ENCODE data around the gene OR8A1.
"Not testable (repeated sequence)": the region's sequence is repeated elsewhere in the genome, so short reads cannot be mapped to it uniquely, and the experiment has no call there.

OR8A1 gene

DNA sequence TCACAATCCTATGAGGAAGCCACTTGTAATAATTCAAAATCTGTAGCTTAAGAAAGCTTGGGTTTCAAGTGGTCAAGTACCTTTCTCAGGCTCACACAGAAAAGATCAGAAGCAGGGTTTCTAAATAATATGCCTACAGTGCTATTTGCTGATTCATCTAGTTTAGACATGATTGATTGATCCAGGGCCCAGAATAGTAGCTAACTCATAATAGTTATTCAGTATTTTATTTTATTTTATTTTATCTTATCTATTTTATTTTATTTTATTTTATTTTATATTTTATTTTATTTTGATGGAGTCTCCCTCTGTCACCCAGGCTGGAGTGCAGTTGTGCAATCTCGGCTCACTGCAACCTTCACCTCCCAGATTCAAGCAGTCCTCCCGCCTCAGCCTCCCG lies 25.5 kb downstream of the OR8A1 start:
- no peak for DNase-seq
- no peak for ATAC-seq

- no peak for DNase-seq
- ATAC-seq = no peak
Observed at GRCh38 chr11:124597626-124598025, 27.8 kb downstream of the OR8A1 start.

DNA sequence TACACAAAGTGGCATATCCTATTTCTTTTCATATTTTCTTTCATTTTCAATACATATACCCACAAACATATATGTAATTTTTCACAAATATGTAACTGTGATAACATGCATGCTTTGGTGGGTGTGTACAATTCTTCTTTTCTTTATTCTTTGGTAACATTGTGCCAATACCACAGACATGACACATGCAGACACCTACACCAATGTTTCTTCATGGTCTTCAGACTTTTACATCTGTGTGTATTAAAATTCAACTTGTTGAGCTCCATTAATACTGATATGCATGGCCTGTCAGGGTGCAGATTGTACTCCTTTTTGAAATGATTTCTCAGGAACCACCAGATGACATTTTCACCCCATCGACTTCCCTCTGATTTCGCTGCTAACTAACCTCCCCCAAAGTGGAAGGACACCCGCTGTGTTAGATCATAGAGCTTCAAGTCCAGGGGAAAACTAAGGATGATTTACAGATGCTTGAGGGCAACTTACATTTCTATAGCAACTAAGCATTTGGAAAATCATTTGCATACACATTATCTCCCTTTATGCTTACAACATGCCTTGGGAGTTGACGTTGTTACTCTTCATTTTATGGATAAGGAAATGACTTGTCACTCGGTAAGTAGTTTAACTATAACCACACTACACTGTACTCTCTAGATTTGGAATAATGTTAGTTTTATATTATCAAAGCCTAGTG lies 31.0 kb downstream of the OR8A1 start:
- DNase-seq (no peak), ATAC-seq (no peak)

- ATAC-seq (peak; percentile 43), DNase-seq (no peak)
Observed at GRCh38 chr11:124602193-124602592, 32.4 kb downstream of the OR8A1 start.

DNA sequence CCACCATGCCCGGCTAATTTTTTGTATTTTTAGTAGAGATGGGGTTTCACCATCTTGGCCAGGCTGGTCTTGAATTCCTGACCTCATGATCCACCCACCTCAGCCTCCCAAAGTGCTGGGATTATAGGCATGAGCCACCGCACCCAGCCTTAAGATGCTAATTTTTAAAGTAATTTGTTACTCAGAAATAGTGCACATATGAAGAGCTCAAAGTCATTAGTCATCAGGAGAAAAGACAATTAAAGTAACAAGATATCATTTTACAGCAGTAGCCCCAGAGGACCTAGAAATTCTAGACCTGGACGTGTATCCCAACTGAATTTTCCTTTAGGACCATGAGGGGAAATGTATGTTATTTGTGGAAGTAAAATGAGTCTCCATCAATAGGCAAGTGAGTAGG lies 32.9 kb downstream of the OR8A1 start:
- ATAC-seq, DNase-seq: not testable (repeated sequence)

GRCh38 chr11:124605719-124606118 lies 35.9 kb downstream of the OR8A1 start:
- no peak for DNase-seq
- ATAC-seq = no peak

DNA sequence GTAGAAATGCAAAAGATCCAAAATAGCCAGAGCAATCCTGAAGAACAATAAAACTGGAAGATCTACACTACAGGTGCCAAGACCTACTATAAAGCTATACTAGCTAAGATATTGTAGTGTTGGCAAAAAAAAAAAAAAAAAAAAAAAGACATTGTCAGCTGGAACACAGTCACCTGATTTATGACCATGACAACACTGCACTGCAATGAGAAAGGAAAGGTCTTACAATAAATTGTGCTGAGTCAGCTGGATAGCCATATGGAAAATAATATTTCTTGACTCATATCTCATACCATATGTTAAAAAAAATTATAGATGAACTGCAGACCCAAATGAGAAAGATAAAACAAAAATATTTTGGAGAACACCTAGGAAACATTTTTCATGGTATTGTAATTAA lies 38.4 kb downstream of the OR8A1 start:
- DNase-seq (no peak), ATAC-seq (no peak)

DNA sequence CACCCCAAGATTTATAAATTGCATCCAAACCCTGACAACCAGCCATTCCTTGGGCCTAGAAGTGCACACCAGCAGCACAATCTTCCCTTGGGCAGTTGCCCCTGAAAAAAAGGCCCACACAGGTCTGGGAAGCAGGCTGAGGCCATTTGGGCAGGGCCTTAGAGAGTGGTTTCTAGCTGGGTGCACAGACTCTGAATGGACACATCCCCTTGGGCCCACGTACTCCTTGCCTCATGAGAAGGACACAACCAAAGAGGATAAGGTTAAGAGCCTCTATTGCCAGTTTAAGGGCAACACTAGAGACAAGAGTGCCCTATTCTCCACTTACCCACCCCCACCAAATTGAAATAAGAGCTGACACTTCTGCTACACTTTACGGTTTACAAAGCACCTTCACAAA lies 40.5 kb downstream of the OR8A1 start:
- ATAC-seq = no peak
- DNase-seq = no peak

DNA sequence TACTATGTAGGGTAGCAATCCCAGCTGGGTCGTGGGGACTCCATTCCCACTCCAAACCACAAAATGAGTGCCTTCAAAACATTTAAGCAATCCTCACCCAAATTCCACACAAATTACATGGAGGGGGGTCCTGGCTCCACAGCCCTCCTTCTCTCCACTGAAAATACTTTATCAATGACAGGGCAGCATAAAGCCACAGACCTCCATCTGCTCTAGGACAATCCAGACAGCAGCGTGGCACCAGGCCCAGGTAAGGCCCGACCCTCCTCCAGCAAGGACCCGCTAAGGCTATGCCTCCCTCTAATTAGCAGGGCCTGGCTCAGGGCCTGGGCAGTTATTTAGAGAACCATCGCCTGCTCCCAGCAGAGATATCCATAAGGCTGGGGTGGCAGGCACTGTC lies 41.3 kb downstream of the OR8A1 start, which contains the start of gene PANX3:
Gene PANX3, plus strand, starts transcription at position 365 of the 400 bp plus-strand sequence. CDS start 129 bp downstream, outside the sequence.
- ATAC-seq = no peak
- no peak for DNase-seq

DNA sequence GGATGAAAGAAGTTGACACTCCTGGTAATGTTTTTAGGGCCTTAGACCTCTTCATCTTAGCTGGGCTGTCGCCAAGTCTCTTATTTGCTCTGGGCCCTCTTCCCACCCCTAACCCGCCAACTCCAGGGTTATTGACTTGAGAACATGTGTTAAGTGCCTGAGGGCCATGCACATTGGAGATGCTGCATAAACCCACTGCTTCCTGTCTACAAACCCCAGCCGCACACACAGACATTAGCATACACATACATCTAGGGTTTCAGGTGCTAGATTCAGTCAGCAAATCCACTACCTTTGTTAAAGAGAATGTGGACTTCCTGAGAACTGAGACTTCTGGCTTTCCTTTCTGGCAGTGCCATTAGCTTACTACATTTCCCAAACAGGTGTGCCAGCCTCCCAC lies 42.2 kb downstream of the OR8A1 start:
- ATAC-seq = peak; percentile 55
- no peak for DNase-seq

GRCh38 chr11:124612567-124613246 lies 42.9 kb downstream of the OR8A1 start:
- ATAC-seq (no peak), DNase-seq (no peak)

DNA sequence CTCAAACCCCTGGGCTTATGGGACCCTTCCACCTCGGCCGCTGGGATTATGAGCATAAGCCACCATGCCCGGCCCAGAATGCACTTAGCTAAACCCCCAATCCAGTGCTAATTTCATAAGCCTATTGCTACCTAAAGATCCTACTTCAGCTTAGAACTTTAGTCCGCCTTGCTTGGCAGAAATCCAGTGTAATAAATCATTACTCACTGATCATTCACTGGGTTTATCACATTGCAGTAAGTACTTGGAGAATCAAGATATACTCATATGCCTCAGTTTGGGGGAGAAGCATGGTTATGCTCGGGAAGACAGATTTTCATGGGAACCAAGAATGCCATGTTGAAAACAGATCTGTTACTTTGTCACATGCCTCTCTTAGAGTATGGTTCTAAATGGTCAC lies 49.1 kb downstream of the OR8A1 start:
- DNase-seq = no peak
- ATAC-seq = no peak

All from stimulated activated naive CD8-positive, alpha-beta T cell treated with anti-CD3 and anti-CD28 coated beads, Interleukin-15, Interleukin-2, amounts not matched to agents 100 U/mL and 50 U/mL, for 24 hours (primary cell).